LNCAP (cell line): ENCODE measurements around the gene CYP26B1.

Experiments
- TF ChIP-seq, protein P1 (sequence below): fragments of 450-650 bp; IDR thresholded peaks from 2 replicates; pipeline ENCODE4 v1.5.1; 2017; ENCODE audit warnings: mild to moderate bottlenecking

CYP26B1 gene

DNA sequence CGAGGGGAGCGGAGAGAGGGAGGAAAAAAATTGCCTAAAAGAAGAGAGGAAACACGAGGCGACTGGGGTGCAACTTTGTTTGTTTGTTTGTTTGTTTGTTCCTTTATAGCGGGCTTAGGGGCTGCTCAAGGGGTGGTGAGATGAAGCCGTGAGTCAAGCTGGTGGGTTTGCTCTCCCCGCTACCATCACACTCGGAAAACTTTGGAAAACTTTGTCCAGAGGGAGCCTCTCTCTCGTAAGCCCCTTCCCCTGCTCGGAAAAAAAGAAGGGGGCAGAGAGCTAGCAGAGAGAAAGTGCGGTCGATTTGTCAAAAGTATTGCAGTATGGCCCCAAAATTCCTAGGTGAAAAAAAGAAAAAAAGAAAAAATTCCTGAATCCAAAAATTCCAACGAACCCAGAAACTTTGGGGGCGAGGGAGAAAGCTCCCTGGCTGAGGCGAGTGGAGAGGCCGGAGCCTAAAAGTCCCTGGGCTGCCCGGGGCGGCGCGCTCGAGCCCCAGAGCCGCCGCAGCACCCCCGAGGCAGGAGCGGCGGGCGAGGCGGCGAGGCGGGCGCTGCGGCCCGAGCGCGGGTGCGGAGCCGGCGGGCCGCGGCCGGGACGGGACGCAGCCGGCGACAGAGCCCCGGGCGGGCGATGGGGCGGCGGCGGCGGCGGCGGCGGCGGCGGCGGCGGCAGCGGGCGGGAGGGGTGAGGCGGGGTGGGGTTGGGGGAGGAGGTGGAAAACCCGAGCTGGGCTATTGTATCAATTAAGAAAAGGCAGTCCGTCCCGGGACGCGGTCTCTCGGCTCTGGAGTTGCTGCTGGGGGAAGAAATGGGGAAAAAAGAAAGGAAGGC, 558 bp upstream of the CYP26B1 start:
- TF ChIP-seq, protein P1, sequence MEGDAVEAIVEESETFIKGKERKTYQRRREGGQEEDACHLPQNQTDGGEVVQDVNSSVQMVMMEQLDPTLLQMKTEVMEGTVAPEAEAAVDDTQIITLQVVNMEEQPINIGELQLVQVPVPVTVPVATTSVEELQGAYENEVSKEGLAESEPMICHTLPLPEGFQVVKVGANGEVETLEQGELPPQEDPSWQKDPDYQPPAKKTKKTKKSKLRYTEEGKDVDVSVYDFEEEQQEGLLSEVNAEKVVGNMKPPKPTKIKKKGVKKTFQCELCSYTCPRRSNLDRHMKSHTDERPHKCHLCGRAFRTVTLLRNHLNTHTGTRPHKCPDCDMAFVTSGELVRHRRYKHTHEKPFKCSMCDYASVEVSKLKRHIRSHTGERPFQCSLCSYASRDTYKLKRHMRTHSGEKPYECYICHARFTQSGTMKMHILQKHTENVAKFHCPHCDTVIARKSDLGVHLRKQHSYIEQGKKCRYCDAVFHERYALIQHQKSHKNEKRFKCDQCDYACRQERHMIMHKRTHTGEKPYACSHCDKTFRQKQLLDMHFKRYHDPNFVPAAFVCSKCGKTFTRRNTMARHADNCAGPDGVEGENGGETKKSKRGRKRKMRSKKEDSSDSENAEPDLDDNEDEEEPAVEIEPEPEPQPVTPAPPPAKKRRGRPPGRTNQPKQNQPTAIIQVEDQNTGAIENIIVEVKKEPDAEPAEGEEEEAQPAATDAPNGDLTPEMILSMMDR, result no peak

DNA sequence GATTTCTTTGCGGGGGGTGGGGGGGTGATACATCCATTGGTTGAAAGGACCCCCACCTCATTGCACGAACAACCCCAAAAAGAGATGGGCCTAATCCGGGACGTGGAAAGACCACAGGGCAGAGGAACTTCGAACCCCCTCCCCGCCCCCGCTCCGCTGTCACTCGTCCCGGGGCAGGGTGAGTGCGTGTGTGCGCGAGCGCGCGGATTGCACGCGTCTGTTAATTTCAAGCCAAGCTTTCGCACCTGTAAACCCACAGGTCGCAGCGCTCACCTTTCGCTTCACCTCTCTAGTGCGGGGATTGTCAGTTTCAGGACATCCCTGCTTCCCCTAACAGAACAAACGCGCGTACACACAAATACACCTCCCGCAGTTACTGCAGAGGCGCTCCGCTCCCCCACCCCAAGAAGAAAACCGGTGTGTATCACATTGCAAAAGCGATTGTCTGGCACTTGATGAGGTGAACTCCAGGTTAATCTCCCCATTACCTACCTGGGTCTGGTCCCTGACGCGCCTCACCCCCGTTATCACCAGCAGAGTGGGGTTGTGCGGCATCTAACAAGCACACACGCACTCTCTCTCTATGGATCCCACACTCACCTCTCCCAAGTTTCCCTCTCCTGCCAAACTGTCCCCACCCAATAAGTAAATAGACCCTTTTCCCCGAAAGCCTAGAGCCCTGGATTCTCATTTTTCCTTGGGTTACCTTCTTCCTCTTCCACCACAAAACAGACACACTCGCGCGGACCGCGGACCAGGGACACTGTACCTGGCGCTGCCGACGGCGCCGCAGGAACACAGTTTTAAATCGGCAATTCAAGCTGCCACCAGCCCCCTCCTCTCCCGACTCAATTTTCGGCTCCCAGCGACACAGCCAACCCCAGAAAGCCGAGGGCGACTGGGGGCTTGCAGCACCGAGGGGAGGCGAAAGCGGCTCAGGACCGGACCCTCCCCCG, 1.0 kb downstream of the CYP26B1 start:
- TF ChIP-seq, protein P1, result no peak

DNA sequence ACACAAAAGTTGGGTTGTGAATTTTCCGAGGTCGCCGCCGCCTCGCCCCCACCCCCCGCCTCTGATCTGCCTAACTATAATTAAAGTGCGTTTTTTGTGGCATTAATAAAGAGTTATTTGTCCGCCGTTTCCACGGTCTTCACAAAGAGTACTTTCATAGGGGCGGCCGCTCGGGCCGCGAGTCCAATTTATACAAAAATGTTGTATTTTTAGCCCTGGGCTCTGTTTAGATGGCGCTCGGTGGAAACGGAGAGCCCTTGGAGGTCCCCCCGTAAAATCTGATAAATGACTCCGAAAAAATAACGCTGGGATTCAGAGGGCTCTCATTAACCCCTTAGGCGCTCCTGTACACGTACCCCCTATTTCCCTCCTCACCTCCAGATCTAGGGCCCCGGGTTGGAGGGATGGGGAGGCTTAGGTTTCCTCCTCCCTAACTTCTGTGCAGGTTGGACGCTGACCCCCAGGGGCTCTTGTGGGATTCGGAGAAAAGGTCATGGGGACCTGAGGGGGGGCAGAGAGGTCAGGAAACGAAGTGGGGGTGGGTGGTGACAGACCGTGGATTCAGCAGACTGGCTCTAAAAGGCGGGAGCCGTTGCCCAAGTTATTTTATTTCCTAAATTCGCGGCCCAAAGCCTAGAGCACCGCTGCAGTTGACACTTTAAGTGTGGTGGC, 1.9 kb downstream of the CYP26B1 start:
- TF ChIP-seq, protein P1, result no peak

DNA sequence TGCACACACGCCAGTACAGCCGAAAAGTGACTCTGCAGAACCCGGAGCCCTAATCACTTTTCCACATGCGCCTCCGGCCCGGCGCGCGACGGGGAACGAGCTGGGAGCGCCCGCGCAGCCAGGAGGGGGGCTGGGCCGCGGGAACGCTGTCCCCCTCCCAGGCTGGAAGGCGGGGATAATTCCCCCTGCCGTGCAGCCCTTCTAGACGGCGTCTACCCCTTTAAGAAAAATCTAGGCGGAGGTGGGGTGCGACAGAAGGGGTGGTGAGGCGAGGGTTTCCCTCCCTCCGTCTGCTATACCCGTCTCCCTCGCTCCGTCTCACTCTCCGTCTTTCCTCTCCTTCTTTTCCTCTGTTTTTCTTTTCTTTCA, 2.4 kb downstream of the CYP26B1 start:
- TF ChIP-seq, protein P1, result no peak

DNA sequence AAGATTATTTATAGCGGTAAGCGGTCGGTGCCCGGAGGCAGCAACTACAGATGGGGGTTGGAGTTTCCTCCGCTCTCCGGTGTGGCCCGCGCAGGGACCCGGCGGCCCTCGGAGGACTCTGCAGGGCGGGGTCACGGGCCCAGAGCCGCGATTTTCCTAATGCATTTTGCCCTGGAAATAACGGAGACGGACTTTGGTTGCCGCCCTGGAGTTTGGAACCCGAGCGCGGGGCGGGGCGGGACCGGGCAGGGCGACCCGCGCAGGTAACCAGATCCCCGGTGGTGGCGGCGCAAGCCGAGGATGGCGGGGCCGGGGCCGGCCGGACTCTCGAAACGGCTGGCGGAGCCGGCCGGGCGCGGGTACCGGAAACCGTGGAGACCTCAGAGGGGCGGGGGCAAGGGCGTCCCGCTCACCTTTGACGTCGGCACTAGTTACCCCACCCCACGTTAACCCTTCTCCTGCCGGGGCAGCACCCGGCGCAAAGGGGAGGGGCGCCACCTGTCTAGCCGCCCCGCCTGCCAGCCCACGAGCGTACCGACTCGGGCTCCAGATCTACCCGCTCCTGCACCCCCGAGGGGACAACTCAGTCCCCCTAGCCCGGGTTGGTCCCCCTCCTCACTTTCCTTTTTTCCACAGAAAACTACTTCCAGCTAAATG, 2.9 kb downstream of the CYP26B1 start:
- TF ChIP-seq, protein P1, result no peak

DNA sequence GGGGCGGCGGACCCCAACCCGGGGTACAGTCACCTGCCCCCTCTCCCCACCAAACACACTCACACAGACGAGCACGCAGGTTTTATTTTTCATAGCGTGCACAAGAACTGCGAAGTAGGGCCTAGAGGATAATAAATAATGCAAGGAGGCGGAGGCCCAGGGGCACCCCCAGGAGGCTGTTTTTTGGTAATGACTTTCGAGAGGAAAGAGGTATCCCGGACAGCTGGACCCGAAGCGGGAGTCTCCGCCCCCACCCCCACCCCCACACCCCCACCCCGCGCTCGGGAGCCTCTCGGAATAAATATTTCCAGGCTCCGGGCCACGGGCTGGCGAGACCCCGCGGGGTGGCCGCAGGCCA, 3.4 kb downstream of the CYP26B1 start:
- TF ChIP-seq, protein P1, result no peak
